Stimulated activated CD8-positive, alpha-beta memory T cell treated with anti-CD3 and anti-CD28 coated beads, Interleukin-7, amount 100 ng/mL, for 48 hours (primary cell): ENCODE data around the gene KLK5.
"Not testable (repeated sequence)": the region's sequence is repeated elsewhere in the genome, so short reads cannot be mapped to it uniquely, and the experiment has no call there.

ENCODE experiments used
- DNase-seq, 2 donors: peaks; one replicate each; pipeline ENCODE4 v3.0.0-alpha.2; 2020; ENCODE audit warnings: low read depth in 1 of 2; ENCODE audit errors: extremely low read depth in 1 of 2

The KLK5 gene, protein sequence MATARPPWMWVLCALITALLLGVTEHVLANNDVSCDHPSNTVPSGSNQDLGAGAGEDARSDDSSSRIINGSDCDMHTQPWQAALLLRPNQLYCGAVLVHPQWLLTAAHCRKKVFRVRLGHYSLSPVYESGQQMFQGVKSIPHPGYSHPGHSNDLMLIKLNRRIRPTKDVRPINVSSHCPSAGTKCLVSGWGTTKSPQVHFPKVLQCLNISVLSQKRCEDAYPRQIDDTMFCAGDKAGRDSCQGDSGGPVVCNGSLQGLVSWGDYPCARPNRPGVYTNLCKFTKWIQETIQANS

DNA sequence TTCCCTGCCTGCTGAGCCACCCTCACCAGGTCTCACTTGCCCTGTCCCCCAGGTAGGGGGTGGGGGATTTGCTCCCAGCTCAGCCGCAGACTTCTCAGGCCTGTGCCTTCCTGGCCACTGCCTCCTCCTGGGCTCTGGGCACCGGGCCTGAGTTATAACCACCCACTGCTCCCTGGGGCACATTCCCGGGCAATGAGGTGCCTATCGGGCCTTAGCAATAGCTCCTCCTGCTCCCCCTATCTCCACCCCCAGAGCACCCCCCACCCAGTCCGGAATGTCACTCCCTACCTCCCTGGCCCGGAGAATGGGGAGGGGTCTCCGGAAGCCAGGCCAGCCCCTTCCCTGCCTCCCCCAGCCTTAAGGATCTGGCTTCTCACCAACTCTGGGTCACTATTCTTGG lies at the start of gene KLK5:
Gene KLK5, minus strand, starts transcription at position 129 of the 400 bp plus-strand sequence. CDS start 381 bp downstream, outside the sequence.
- no peak for DNase-seq

DNA sequence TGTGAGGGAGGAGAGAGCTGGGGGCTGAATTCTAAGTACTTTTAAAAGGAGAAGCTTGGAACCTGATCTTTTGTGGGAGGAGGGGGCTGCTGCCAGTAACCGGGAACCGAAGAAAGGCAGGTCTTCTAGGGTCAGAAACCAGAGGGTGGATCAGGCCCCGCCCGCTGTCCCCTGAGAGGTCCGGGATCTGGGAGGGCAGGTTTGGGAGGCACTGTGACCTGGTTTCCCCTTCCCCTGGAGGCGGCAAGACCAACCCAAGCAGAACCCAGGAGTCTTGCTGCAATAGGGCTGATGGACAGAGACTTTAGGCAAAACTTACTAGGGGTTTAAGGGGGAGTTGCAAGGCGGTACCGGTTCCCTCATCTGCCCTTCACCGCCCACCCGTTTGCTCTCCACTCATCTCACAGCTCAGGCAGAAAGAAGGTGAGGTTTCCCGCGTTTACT lies 49.3 kb upstream of the KLK5 start:
- no peak for DNase-seq

DNA sequence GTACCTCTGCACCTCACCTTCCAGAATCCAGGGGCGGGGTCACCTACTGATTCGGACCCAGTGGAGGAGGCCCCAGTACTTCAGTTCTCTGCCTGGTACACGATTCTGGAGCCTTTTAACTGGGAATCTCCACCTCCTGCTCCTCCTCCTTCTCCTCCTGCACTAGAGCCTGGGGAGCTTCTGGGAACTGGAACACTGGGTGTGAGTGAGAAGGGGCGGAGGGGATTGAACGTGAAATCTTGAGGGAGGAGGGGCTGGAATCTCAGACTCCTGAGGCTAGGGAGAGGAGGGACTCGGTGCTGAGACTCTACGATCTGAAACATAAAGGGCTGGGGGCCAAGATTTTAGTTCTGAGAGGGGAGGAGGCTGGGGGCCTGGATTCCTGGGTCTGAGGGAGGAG lies 48.7 kb upstream of the KLK5 start, which contains the start of gene KLK8:
Gene KLK8, minus strand, starts transcription at position 90 of the 400 bp plus-strand sequence. CDS start 437 bp downstream, outside the sequence.
- no peak for DNase-seq

DNA sequence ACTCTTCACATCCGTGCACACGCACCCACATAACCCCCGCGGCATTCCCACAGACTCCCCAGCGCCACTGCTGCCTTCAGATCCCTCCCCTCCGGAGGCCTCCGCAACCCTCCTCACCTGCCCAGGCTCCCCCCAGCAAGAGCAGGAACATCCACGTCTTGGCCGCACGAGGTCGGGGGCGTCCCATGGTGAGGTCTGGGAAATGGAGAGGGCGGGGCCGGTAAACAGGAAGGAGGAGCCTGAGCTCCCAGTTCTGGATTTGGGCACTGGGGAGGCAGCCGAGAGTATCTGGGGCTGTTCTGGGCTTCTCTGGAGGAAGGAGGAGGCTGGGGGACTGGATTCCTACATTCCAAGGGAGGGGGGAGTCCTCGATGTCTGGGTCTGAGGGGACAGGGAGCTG lies 48.1 kb upstream of the KLK5 start:
- DNase-seq: no peak

DNA sequence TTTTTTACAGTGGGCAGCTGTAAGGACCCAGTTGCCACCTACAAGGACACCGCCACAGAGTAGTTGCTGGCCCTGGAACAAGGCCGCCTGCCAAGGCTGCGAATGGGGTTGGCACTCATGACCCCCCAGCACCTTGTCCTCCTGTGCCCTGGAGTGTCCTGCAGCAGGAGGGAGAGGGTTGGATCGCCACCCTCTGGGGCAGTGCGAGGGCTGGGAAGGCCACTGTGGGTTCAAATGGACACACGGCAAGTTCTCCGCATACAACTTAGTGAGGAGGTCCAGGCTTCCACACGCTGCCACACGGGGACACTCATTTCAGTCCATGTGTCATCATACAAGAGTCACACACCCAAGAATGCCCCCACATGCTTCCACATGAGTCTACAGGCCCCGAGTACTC lies 47.6 kb upstream of the KLK5 start:
- DNase-seq: no peak

DNA sequence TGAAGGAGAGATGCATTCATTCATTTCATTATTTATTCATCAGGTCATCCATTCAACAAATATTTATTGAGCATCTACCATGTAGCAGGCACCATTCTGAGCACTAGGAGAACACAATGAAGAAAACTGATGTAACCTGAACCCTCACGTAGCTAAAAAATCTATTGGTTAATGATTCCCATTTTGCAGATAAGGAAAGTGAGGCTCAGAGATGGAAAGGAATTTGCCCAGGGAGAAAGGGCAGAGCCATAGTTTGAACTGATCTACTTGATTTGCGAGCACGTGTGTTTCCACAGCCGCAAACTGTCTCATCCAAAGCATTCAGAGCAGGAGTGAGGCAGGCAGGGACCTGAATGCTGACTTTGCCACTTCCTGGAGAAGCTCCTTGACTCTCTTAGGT lies 45.8 kb upstream of the KLK5 start:
- DNase-seq: no peak

DNA sequence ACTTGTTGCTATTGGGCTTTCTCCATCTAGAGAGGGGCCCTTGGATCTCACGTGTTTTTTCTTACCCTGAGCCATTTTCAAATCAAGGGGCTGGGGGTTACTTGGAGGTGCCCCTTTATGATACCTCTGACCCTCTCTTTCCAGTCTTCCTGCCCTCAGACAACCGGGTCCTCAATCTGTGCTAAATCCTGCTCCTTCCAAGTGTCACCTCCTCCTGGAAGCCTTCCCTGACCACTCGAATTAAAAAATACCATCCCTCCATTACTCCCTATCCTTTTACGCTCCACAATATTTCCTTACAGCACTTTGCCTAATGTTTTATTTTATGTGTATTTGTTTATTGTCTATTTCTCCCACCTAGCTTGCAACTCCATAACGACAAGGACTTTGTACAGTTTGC lies 45.2 kb upstream of the KLK5 start:
- DNase-seq: no peak

DNA sequence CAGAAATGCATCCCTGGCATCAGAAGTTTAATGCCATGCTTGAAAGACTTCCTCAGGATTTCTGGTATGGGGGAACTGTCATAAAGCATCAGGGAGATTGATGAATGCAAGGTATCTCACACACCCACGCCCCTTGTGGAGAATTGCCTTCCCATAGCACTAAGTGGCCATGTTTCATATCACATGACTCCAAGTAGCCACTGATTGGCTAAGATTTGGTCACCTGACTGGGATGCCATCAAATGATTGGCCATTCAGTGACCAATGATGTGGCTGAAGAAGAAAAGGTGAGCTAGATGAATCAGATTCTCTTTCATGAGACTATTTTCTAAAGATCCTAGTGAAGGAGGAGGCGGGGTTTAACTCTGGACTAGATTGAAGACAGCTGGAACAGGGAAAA lies 41.3 kb upstream of the KLK5 start:
- DNase-seq: no peak

DNA sequence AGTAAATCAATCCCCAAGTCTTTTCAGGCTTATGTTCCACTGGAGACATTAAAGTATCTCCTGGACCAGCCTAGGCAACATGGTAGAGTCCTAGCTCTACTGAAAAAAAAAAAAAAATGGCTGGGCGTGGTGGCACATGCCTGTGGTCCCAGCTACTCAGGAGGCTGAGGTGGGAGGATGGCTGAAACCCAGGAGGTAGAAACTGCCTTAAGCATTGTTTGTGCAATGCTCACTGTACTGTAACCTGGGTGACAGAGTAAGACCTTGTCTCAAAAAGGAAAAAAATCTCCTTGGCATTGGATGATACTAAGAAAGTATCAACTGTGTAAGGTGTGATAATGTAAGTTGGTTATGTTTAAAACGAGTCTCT lies 39.8 kb upstream of the KLK5 start:
- no peak for DNase-seq

DNA sequence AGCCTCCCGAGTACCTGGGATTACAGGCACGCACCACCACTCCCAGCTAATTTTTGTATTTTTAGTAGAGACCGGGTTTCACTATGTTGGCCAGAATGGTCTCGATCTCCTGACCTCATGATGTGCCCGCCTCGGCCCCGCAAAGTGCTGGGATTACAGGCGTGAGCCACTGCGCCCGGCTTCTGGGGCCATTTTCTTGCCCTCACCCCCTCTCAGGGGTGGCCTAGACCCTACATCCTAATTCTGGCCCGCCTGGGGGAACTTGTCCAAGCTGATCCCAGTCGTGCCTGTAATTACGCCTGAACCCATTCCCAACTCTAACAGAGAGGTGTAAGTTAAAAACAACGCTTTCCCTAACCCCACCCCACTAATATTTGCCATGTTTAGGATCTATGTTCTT lies 31.6 kb upstream of the KLK5 start:
- not testable (repeated sequence) for DNase-seq

DNA sequence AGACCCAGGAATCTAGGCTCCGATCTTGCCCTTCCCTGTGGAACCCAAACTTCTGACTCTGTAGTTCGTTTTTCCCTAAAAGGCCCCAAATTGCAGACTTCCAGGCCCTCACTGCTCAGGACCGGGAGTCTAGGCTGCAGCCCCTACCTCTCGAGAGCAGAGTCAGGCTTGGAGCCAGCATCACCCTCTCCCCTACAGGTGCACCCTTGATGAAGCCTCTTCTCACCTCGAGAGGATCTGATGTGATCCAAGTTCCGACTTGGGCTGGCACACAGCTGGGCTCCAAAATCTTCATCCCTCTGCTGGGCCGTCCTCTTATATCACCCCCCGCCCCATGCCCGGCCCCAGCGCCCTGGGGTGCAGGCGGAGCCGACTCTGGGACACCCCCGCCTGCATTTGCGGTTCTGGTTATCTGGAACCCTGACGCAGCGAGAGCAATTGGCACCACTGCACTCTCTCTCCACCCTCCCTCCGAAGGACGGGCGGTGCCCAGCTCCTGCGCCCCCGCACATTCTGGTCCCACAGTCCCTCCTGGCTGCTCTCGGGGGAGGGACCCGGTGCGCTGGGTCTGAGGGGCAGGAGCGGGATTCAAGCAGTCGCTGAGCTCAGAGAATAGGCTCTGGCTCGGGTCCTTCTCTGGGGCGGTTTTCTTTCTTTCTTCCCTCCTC lies 30.9 kb upstream of the KLK5 start, which contains the start of gene KLK7:
Gene KLK7, minus strand, starts transcription at position 293 of the 668 bp plus-strand sequence. CDS start 1,518 bp downstream, outside the sequence.
- DNase-seq: no peak

DNA sequence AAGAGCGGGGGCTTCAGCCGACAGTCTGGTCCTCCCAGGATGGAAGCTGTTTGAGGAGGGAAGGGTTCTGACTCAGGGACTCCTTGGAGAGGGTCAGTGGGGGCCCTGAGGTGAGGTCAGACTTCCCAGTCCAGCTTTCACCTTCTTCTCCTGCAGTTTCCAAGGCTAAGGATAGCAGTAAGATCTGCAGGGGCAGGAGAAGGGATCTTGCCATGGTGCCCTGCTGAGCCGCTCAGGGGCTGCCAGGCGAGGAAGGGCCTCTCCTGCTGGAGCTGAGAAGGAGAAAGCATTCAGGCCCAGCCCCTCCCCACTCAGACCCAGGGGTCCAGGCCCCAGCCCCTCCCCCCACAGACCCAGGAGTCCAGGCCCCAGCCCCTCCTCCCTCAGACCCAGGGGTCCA lies 29.3 kb upstream of the KLK5 start:
- no peak for DNase-seq

DNA sequence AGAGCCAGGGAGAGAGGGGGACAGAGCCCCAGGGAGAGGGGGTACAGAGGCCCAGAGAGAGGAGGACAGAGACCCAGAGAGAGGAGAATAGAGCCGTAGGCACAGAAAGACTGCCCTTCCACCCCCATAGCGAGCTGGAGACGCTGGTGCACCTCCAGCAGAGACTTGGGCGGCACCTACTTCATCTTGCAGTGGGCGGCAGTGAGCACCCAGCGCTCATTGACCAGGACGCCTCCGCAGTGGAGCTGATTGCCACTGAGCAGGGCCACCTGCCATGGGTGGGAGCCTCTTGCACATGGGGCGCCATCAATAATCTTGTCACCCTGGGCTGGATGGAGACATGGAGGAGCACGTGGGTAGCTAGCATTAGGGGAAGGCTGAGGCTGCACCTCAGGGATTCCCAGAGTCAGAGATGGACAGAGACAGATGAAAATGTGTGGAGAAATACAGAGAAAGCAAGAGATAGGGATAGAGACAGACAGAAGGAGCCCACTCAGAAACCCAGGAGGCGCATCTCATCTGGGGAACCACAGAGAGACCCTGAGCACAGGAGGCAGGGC lies 28.8 kb upstream of the KLK5 start:
- no peak for DNase-seq

DNA sequence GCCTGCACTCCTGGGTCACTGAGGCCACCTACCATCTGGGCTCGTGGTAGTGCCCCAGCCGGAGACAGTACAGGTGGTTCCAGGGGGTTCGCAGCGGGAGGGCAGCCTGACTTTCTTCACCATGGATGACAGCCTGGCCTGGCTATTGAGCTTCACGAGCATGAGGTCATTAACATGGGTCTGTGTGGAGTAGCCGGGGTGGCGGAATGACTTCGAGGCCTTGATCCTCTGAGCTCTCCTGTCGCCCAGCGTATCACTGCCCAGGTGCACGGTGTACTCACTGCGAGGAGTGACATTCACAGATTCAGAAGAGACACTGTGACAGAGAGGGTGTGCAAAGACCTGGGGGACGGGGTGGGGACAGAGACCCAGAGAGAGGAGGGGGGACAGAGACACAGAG lies 27.4 kb upstream of the KLK5 start:
- no peak for DNase-seq

DNA sequence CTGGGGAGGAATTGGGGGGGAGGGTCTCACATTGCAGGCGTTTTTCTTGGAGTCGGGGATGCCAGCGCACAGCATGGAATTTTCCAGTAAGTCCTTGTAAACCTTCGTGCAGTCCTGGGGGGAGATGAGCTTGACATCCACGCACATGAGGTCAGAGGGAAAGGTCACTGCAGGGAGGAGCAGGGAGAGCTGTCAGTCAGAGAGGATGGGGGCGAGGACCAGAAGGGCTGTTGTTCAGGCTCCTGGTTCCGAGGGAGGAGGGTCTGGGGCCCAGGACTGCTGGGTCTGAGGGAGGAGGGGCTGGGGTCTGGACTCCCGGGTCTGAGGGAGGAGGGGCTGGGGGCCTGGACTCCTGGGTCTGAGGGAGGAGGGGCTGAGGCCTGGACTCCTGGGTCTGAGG lies 26.9 kb upstream of the KLK5 start:
- no peak for DNase-seq

DNA sequence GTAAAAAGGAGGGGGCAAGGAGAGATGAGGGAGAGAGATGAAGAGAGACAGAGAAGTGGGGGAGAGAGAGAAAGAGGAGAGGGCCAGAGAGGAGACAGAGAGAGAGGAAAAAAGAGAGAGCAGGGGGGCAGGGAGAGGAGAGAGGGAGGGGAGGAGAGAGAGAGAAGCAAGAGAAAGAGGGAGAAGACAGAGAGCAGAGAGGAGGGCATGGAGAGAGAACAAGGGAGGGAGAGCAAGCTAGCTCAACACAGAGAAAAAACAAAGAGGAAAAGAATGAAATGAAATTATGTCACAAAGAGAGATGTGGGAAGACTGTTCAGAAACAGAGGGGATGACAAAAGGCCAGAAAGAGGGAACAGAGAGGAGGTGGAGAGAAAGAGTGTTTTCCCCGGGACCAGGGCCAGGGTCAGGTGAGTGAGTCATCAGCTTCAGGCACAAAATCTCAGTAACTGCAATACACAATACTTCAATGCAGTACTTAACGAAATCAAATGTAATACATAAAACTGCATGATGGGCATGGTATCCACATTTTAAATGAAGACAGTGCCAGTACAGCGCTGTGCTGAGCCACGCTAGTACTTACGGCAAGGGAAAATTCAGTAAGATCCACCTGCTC lies 26.0 kb upstream of the KLK5 start:
- no peak for DNase-seq

DNA sequence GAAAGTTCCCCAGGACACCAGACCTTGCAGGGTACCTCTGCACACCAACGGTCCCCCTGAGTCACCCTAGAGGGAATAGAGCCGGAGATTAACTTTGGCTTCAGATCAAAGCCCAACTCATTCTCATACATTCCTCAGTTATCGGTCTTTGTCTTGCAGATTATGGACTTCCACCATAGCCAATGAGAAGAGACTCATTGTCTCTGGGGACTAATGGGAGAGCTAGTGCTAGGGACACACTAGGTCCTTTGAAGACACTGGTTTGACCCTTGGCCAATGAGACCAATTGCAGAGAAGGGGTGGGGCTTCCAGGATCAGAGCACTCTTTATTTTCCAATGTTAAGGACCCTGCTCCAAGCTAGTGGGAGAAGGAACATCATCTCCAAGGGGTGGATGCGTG lies 24.8 kb upstream of the KLK5 start:
- no peak for DNase-seq

DNA sequence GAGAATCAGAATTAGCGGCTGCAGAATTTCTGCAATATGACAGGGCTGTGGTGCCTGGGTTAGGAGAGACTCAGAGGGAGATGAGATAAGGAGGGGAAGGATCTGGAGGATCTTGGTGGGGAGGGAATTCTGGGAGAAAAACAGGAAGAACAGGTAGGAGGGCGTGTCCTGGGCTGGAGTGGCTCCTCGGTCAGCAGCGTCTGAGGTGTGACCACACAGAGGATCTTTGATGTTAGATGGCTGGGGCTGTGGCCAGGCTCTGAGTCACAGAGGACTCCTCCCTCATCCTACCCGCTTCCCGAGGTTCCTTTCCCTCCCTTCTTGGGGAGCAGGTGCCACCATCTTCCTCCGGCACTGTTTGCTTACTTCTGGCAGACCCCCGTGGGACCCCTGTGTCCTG lies 22.9 kb upstream of the KLK5 start:
- DNase-seq: no peak

DNA sequence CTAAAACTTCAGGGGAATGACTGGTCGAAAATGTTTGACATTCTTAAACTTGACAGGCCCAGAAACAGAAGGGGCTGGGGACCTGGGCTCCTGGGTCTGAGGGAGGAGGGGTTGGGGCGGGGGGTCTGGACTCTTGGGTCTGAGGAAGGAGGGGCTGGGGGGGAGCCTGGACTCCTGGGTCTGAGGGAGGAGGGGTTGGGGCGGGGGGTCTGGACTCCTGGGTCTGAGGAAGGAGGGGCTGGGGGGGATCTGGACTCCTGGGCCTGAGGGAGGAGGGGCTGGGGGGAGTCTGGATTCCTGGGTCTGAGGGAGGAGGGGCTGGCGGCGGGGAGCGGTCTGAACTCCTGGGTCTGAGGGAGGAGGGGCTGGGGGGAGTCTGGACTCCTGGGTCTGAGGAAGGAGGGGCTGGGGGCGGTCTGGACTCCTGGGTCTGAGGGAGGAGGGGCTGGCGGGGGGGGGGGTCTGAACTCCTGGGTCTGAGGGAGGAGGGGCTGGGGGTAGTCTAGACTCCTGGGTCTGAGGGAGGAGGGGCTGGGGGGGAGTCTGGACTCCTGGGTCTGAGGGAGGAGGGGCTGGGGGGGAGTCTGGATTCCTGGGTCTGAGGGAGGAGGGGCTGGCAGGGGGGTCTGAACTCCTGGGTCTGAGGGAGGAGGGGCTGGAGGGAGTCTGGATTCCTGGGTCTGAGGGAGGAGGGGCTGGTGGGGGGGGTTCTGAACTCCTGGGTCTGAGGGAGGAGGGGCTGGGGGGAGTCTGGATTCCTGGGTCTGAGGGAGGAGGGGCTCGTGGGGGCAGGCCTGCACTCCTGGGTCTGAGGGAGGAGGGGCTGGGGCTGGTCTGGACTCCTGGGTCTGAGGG lies 22.1 kb upstream of the KLK5 start:
- no peak for DNase-seq

DNA sequence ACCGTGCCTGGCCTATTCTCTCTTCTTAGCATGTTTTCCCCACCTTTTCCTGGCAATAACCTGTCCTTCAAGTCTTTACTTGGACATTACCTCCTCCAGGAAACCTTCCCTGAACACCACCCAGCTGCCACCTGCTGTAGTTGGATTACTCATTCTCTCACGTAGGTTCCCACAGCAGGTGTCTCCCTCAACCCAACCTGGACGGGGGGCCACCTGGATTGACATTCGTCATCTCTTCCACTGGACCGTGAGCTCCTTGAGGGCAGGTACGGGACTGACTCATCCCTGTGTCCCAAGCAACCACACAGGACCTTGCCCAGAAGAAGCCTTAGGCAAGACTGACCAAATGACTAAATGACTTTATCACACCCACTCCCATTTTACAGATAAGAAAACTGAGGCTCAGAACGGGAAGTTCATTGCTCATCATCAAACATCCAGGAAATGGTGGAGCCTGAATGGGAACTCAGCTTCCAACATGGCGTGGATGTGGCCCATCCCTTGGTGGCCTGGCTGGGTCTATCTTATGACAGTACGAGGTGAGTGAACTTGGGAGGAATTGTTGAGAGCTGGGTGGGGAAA lies 20.0 kb upstream of the KLK5 start:
- DNase-seq: no peak
